HG03469 (cell line): ENCODE results near the gene JAGN1.
"Not testable (repeated sequence)": the region's sequence is repeated elsewhere in the genome, so short reads cannot be mapped to it uniquely, and the experiment has no call there.

Experiments used
- ATAC-seq: cut with Tn5 transposase; IDR thresholded peaks from one replicate; pipeline ENCODE4 v1.9.1; 2021; ENCODE audit warnings: mild to moderate bottlenecking, moderate library complexity, moderate number of reproducible peaks; ENCODE audit not compliant: unreplicated experiment

JAGN1 gene

GRCh38 chr3:9916734-9917680, 26.6 kb downstream of the JAGN1 start, which contains the start of gene IL17RC:
Gene IL17RC (plus strand): TSS chr3:9917098. CDS start chr3:9917316, 218 bp downstream.
- ATAC-seq, result no peak

GRCh38 chr3:9917820-9918219, 27.4 kb downstream of the JAGN1 start:
- no peak for ATAC-seq

GRCh38 chr3:9918261-9919038, 28.0 kb downstream of the JAGN1 start:
- no peak for ATAC-seq

- no peak for ATAC-seq
Measured at GRCh38 chr3:9928158-9928557, 37.7 kb downstream of the JAGN1 start.

GRCh38 chr3:9930804-9931418, 40.5 kb downstream of the JAGN1 start:
- ATAC-seq, result no peak

GRCh38 chr3:9932535-9932842, 42.1 kb downstream of the JAGN1 start:
- no peak for ATAC-seq

GRCh38 chr3:9932843-9933560, 42.6 kb downstream of the JAGN1 start:
- peak; percentile 55 for ATAC-seq

- ATAC-seq, result peak; percentile 83
Measured at GRCh38 chr3:9933561-9934234, 43.3 kb downstream of the JAGN1 start, which contains the start of gene CRELD1. Gene CRELD1 (plus strand): TSS chr3:9933834. CDS start chr3:9934439, 605 bp downstream.

- no peak for ATAC-seq
Measured at GRCh38 chr3:9934235-9934621, 43.8 kb downstream of the JAGN1 start.

- no peak for ATAC-seq
Measured at GRCh38 chr3:9934993-9935392, 44.6 kb downstream of the JAGN1 start.

- ATAC-seq, result no peak
Measured at GRCh38 chr3:9935966-9936510, 45.6 kb downstream of the JAGN1 start.

- ATAC-seq, result no peak
Measured at GRCh38 chr3:9937486-9938238, 47.3 kb downstream of the JAGN1 start.

GRCh38 chr3:9938966-9939365, 48.6 kb downstream of the JAGN1 start:
- ATAC-seq, result no peak

- ATAC-seq, result not testable (repeated sequence)
Measured at GRCh38 chr3:9939906-9940305, 49.5 kb downstream of the JAGN1 start.

- ATAC-seq, result no peak
Measured at GRCh38 chr3:9940746-9941145, 50.3 kb downstream of the JAGN1 start.

- ATAC-seq, result no peak
Measured at GRCh38 chr3:9942164-9942563, 51.8 kb downstream of the JAGN1 start.

GRCh38 chr3:9942934-9943690, 52.7 kb downstream of the JAGN1 start:
- ATAC-seq, result no peak
